NCI-H748 treated with DMSO at 0.1 percent for 48 hours (cell line): ENCODE data around the gene LY9.

Experiments
- DNase-seq: peaks from one replicate; lab custom pipeline; 2025; lab: John Stamatoyannopoulos, UW

The LY9 gene

GRCh38 chr1:160795951-160796383 lies at the start of gene LY9:
Gene LY9 (plus strand): TSS chr1:160796174. CDS start chr1:160796188, 14 bp downstream.
- no peak for DNase-seq

GRCh38 chr1:160746836-160747500 lies 49.0 kb upstream of the LY9 start:
- DNase-seq = no peak

GRCh38 chr1:160747717-160748116 lies 48.3 kb upstream of the LY9 start:
- DNase-seq = no peak

GRCh38 chr1:160748181-160748877 lies 47.6 kb upstream of the LY9 start:
- DNase-seq = no peak

DNA sequence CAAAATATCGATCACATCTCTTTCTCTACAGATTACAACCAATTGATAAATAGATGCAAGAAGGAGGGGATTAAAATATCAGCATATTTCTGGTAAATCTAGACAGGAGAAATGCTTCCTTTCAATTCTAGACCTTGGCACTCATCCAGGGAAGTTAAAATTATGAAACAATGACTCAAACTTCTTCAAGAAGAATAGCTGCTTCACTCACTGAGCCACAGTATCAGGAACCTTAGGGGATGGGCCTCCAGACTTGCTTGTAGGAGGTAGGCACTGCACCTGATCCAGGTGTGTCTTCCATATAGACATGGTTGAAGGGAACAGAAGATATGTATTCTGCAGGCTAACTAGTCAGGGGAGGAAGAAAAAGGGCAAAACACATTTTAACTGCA lies 47.1 kb upstream of the LY9 start:
- no peak for DNase-seq

DNA sequence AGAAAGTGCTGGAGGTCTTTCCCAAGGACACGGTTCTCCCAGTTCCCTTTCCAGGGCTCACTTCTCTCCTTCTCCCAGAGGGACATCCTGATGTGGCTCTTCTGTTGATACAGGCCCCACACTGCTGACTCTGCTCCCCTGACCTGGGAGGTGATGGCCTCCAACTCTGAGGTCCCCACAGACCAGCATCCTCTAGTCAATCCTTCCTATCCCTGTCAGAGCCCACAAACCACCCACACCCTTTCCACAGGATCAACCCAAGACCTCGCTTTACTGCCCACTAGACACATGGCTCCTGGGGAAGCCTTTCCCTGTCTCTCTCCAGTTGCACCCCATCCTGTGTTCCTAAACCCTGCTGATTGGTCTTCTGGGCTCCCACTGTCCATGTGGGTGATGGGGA lies 45.4 kb upstream of the LY9 start:
- DNase-seq = no peak

GRCh38 chr1:160752406-160752805 lies 43.6 kb upstream of the LY9 start:
- DNase-seq = no peak

DNA sequence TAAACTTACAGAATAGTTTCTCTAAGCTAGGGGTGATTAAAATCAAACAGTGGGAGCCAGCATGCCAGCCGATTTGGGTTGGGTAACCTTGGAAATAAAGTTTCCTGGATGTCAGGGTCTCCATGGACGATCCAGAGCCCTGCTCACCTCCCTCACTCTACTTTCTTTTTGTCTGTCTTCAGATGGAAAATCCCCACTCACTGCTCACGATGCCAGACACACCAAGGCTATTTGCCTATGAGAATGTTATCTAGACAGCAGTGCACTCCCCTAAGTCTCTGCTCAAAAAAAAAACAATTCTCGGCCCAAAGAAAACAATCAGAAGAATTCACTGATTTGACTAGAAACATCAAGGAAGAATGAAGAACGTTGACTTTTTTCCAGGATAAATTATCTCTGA lies 43.0 kb upstream of the LY9 start:
- no peak for DNase-seq

DNA sequence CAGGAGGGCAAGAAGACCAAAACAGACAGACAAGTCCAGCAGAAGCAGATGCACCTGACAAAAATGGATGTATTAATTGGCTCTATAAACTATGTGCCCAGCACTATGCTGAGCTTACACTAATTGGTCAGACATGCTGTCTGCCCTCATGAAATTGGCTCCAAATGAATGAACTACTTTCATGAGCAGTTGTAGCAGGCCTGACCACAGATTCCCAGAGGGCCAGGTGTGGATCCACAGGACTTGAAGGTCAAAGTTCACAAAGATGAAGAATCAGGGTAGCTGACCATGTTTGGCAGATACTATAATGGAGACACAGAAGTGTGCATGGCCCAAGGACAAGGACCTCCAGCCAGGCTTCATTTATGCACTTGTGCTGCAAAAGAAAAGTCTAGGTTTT lies 42.4 kb upstream of the LY9 start:
- DNase-seq = no peak

DNA sequence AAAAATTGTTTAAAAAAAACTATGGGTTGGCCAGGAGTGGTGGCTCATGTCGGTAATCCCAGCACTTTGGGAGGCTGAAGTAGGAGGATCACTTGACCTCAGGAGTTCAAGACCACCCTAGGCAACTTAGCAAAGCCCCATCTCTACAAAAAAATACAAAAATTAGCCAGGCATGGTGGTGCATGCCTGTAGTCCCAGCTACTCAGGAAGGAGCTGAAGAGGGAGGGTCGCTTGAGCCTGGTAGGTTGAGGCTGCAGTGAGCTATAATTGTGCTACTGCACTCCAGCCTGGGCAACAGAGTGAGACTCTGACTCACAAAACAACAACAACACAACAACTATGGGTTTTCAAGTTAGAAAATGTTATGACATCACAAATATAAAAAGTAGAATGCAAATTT lies 40.5 kb upstream of the LY9 start:
- no peak for DNase-seq

DNA sequence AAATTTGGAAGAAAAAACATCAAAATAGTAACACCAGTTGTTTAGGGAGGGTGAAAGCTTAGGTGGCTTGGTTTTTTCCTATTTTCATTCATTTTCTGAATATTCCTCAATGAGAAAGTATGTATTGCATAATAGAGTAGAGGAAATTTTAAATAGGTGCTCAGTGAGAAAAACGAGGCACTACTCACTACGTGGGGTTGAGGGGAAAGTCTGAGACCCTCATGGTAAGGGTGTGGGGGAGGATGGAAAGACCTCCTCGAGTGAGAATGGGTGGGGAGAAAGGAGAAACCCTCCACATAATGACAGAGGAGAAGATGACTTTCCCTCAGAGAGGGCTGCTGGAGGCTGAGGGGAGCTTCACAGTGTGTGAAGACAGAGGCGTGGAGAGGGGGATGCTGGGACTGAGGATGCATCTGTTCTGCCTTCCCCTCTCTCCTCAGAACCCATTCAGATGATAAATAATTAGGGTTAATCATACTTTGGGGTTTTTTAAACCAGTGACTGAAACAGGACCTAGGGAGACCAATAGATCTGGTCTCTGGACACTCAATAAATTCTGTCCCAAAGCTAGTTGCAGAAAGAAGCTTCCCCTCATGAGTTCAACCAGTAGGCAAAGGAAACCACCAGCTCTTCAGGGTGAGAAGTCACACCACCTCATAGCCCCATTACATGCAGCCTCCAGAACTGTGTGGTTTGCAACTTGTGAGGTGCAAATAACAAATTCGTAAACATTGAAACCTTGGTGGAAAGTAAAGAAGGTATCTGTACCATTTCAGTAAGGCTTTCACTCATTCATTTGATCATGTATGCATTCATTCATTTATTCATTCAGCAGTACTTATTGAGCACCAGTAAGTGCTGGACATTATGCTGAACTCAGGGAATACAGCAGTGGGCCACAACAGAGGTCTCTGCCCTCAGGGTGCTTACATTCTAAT lies 39.8 kb upstream of the LY9 start:
- DNase-seq = no peak

DNA sequence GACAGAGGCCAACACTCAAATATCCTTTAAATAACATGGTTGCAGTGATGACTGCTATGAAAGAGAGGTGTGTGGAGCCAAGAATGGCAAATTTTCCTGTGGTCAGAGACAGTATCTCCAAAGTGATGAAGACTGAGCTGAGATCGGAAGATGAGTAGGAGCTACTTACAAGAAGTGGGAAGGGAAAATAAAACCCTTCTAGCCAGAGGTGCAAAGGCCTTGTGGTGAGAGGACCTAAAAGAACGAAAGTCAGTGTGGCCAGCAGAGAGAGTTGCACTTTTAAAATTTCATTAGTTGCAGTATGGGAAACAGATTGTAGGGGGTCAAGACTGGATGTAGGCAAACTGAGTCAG lies 39.1 kb upstream of the LY9 start:
- DNase-seq = no peak

DNA sequence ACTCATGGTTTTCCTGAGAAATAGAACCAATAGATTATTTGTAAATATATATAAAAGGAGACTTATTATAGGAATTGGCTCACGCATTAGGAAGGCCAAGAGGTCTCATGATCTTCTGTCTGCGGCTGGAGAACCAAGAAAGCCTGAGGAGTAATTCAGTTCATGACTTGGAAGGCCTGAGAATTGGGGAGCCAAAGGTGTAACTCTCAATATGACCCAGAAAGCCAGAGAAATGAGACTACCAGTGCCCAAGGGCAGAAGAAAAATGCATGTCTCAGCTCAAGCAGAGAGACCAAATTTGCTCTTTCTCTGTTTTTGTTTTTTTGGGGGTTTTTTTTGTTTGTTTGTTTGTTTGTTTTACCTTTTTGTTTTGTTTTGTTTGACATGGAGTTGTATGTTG lies 37.5 kb upstream of the LY9 start:
- DNase-seq = no peak

GRCh38 chr1:160759740-160760139 lies 36.2 kb upstream of the LY9 start:
- DNase-seq = no peak

- no peak for DNase-seq
Observed at GRCh38 chr1:160761046-160761445, 34.9 kb upstream of the LY9 start.

GRCh38 chr1:160761886-160762285 lies 34.1 kb upstream of the LY9 start:
- DNase-seq = no peak

DNA sequence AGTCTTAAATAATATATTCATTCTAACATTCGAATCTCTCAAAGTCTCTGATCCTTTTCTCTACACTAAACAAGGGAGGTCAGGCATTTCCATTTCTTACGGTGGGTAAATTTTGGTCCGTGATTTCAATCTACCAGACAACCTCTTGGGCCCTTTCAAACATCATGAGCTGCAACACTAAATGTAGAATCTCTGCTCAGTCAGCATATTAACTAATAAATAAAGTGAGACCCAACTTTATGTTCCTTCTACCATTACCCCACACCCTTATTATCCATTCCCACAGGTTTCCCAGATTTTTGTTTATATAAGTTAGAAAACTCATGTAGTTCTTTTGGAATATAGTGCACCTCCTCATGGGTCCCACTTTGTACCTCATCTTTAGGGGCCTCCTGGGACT lies 32.0 kb upstream of the LY9 start:
- no peak for DNase-seq

- DNase-seq = no peak
Observed at GRCh38 chr1:160767395-160768294, 28.3 kb upstream of the LY9 start.

GRCh38 chr1:160768295-160768657 lies 27.7 kb upstream of the LY9 start:
- DNase-seq = no peak

- DNase-seq = no peak
Observed at GRCh38 chr1:160772331-160772730, 23.6 kb upstream of the LY9 start.

- no peak for DNase-seq
Observed at GRCh38 chr1:160773093-160773492, 22.9 kb upstream of the LY9 start.
